BLaER1 (cell line): ENCODE results near the gene ANAPC16.

Experiments
- H3K27ac ChIP-seq: shearing (Covaris generic); formaldehyde crosslinking; 2 replicates; pipeline ENCODE4 v1.8.1; 2022
- H3K27me3 ChIP-seq: shearing (Covaris generic); formaldehyde crosslinking; 2 replicates; pipeline ENCODE4 v1.8.1; 2022
- H3K36me3 ChIP-seq: shearing (Covaris generic); formaldehyde crosslinking; 2 replicates; pipeline ENCODE4 v1.8.1; 2022
- H3K4me1 ChIP-seq: shearing (Covaris generic); formaldehyde crosslinking; 2 replicates; pipeline ENCODE4 v1.8.1; 2022
- H3K4me2 ChIP-seq: shearing (Covaris generic); formaldehyde crosslinking; 2 replicates; pipeline ENCODE4 v1.8.1; 2022
- H3K4me3 ChIP-seq: shearing (Covaris generic); formaldehyde crosslinking; 2 replicates; pipeline ENCODE4 v1.8.1; 2022
- H3K9ac ChIP-seq: shearing (Covaris generic); formaldehyde crosslinking; 2 replicates; pipeline ENCODE4 v1.8.1; 2022
- H3K9me3 ChIP-seq: shearing (Covaris generic); formaldehyde crosslinking; 2 replicates; pipeline ENCODE4 v1.8.1; 2022
- H4K20me1 ChIP-seq: shearing (Covaris generic); formaldehyde crosslinking; 2 replicates; pipeline ENCODE4 v1.8.1; 2022
- Cebpa-rat ChIP-seq: shearing (Covaris generic); IDR thresholded peaks from 2 replicates; pipeline ENCODE4 v1.8.1; 2022

Gene ANAPC16

DNA sequence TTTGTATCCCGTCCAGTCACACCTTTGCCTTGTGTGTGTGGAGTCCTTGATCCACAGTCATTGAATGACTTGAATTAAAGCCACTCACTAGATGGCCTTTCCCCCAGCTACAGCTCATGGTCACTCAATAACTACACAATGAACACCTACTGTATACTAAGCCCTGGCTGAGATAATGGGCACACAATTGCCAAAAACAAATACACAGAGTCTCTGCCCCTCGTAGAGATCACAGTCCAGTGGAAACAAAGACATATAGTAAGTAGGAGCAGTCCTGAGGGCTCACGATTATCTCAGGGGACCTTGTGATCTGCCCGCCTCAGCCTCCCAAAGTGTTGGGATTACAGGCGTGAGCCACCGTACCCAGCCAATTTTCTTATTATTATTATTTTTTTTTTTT, 35.8 kb downstream of the ANAPC16 start:
- H3K4me3 ChIP-seq: no peak overlapping the region
- no peak for TF ChIP-seq Cebpa-rat
- H3K4me2 ChIP-seq: peak overlapping the region; percentile 96
- no peak overlapping the region for H3K27ac ChIP-seq
- no peaks in the 10 kb centered on the region for H4K20me1 ChIP-seq
- no peaks in the 10 kb centered on the region for H3K36me3 ChIP-seq
- H3K9me3 ChIP-seq: no peaks in the 10 kb centered on the region
- peaks cover 98% of the 10 kb centered on the region for H3K4me1 ChIP-seq
- H3K9ac ChIP-seq: no peak overlapping the region
- no peaks in the 10 kb centered on the region for H3K27me3 ChIP-seq

DNA sequence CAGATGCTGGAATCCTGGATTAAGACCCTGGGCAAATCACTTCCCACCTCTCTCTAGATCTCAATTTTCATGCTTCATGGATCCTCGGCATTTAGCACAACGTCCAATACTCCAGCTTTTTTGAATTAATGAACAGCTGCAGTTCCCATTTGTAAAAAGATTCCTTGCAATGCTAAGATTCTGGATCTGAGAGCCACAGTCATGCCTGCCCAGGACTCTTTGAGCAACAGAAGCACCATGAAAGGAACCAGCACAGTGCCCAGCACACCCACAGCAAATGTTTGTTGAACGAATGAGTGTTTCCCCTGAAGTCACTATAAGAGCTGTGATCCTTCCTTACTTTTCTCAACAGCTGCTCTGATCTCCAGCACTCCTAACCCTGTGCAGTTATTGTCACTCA, 37.2 kb downstream of the ANAPC16 start:
- Histone ChIP-seq H3K4me1 (peaks cover 98% of the 10 kb centered on the region), H3K4me3 (no peak overlapping the region), H3K27me3 (no peaks in the 10 kb centered on the region), H3K36me3 (no peaks in the 10 kb centered on the region), H3K27ac (no peak overlapping the region), H3K9me3 (no peaks in the 10 kb centered on the region), H3K9ac (no peak overlapping the region), H4K20me1 (no peaks in the 10 kb centered on the region), H3K4me2 (peak overlapping the region; percentile 89)
- no peak for TF ChIP-seq Cebpa-rat

DNA sequence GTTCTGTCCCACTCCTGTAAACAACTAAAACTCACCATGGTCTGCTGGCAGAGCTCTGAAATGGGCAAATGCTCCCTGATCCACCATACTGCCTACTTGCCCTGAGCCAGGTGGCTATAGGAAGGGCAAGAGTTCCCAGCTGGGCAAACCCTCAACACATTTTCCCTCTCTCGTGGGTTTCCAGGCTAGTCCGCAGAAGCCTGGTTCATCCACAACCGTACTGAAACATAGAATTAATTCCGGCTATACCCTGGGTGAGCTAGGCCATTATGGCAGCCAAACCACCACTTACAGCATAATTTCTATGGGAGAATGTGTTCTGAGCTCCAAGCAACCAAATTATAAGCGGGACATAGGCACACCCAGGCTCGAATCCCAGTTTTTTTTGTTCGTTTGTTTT, 37.8 kb downstream of the ANAPC16 start:
- peak overlapping the region; percentile 87; the same call in 1 of the 2 replicates for H3K27ac ChIP-seq
- no peak overlapping the region for H3K9ac ChIP-seq
- no peaks in the 10 kb centered on the region for H3K9me3 ChIP-seq
- H3K4me3 ChIP-seq: no peak overlapping the region
- peaks cover 98% of the 10 kb centered on the region for H3K4me1 ChIP-seq
- no peaks in the 10 kb centered on the region for H3K27me3 ChIP-seq
- H3K4me2 ChIP-seq: peak overlapping the region; percentile 89
- H3K36me3 ChIP-seq: no peaks in the 10 kb centered on the region
- TF ChIP-seq Cebpa-rat: no peak
- H4K20me1 ChIP-seq: no peaks in the 10 kb centered on the region

DNA sequence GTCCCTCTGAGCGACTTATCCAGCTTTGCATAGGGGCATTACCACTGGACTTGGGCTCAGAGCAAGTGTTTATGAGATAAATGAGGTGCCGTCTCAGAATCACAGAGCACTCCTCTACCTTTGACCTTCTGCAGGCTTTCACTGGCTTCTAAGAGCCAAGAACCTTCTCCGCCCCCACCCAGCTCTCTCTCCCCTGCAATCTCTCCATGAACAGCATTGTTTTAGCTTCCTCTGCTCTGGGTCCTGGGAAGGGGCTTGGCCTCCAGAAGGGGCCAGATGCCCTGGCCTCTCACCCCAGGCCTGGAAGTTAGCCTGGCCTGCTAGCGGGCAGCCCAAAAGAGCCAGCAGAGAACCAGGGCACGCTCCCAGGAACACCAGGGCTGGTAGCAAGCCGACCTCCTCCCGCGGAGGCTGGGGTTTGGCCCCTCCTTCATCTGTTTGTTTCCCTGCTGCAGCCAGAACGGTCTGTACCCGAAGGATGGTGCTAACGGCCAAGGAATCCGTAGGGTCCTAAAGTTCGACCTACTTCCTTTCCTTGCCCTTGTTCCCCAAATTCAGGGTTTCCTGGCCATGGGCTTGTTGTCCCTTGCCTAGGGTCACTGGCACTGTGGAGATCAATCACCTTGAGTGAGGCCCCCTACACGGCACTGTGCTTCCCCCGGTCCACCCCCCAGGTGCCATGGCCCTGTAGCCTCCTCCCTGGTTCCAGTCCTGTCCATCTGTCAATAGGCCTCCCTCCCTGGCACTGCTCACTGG, 39.2 kb downstream of the ANAPC16 start:
- H3K4me1 ChIP-seq: peaks cover 100% of the 10 kb centered on the region
- H4K20me1 ChIP-seq: no peaks in the 10 kb centered on the region
- H3K9me3 ChIP-seq: no peaks in the 10 kb centered on the region
- H3K27me3 ChIP-seq: no peaks in the 10 kb centered on the region
- TF ChIP-seq Cebpa-rat: no peak
- H3K9ac ChIP-seq: peak overlapping the region; percentile 74
- H3K36me3 ChIP-seq: no peaks in the 10 kb centered on the region
- H3K27ac ChIP-seq: peak overlapping the region; percentile 87
- peak overlapping the region; percentile 89 for H3K4me2 ChIP-seq
- H3K4me3 ChIP-seq: peak overlapping the region; percentile 50

DNA sequence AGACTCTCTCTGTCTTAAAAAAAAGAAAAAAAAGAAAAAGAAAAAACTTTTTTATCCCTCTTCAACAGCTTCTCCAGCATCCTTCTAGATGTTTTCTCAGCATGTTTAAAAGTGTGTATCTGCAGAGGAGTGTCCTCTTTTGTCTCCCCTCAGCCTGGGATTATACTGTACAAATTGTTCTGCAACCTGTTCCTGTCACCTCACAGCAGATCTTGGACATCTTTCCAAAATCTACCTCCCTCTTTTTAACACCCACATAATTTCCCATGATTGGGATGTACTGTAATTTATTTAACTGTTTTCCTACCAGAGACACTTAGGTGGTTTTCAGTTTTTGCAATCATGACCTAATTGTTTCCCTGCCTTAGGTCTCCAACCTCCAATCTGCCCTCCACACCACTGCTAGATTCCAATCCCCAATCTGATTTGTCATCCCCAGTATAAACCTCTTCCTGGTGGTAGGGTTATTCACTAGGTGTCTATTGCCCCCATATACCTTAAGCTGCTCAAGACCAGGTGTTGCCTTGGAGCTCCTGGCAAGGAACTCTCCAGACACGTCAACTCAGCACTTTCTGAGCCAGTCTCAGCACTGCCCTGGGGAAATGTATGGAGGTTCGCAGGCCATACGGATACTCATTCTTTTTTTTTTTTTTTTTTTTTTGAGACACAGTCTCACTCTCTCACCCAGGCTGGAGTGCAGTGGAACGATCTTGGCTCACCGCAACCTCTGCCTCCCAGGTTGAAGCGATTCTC, 40.3 kb downstream of the ANAPC16 start:
- Histone ChIP-seq H3K4me1 (peaks cover 98% of the 10 kb centered on the region), H3K27me3 (no peaks in the 10 kb centered on the region), H3K27ac (peak overlapping the region; percentile 16; the same call in 1 of the 2 replicates), H4K20me1 (no peaks in the 10 kb centered on the region), H3K4me3 (no peak overlapping the region), H3K4me2 (peak overlapping the region; percentile 89), H3K9me3 (no peaks in the 10 kb centered on the region), H3K9ac (no peak overlapping the region), H3K36me3 (no peaks in the 10 kb centered on the region)
- TF ChIP-seq Cebpa-rat: no peak

GRCh38 chr10:72257051-72257892, 41.5 kb downstream of the ANAPC16 start:
- Histone ChIP-seq H3K36me3 (no peaks in the 10 kb centered on the region), H3K27ac (no peak overlapping the region), H3K4me1 (peaks cover 98% of the 10 kb centered on the region), H3K4me2 (peak overlapping the region; percentile 89), H3K9ac (no peak overlapping the region), H3K27me3 (no peaks in the 10 kb centered on the region), H3K9me3 (no peaks in the 10 kb centered on the region), H4K20me1 (no peaks in the 10 kb centered on the region), H3K4me3 (no peak overlapping the region)
- no peak for TF ChIP-seq Cebpa-rat

DNA sequence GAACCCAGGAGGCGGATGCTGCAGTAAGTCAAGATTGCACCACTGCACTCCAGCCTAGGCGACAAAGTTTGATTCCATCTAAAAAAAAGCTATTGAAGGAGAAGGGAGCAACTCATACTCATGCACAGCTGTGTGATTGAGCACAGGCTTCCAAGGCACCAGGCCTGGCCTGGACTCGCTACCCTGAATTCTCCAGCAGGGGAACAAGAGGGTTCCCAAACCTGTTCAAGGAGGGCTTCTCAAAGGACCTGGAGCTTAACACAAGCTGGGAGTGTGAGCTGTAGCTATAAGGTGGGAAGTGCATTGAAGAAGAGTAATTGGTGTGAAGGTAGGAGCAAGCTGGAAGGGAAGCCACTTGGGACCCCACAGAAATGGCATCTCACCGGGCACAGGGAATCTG, 42.8 kb downstream of the ANAPC16 start:
- no peaks in the 10 kb centered on the region for H4K20me1 ChIP-seq
- H3K4me2 ChIP-seq: peak overlapping the region; percentile 97
- H3K9ac ChIP-seq: no peak overlapping the region
- no peaks in the 10 kb centered on the region for H3K36me3 ChIP-seq
- H3K27ac ChIP-seq: peak overlapping the region; percentile 80; the same call in 1 of the 2 replicates
- H3K27me3 ChIP-seq: no peaks in the 10 kb centered on the region
- H3K9me3 ChIP-seq: no peaks in the 10 kb centered on the region
- no peak overlapping the region for H3K4me3 ChIP-seq
- no peak for TF ChIP-seq Cebpa-rat
- H3K4me1 ChIP-seq: peaks cover 98% of the 10 kb centered on the region

- H3K4me1 ChIP-seq: peaks cover 98% of the 10 kb centered on the region
- 0 out of 2 replicates have a peak overlapping the region, but pooled peaks have one; percentile 63 for H3K4me3 ChIP-seq
- TF ChIP-seq Cebpa-rat: no peak
- no peaks in the 10 kb centered on the region for H3K36me3 ChIP-seq
- peak overlapping the region; percentile 97 for H3K4me2 ChIP-seq
- H3K9ac ChIP-seq: peak overlapping the region; percentile 57; the same call in 1 of the 2 replicates
- H3K27me3 ChIP-seq: no peaks in the 10 kb centered on the region
- H3K9me3 ChIP-seq: no peaks in the 10 kb centered on the region
- peak overlapping the region; percentile 80 for H3K27ac ChIP-seq
- no peaks in the 10 kb centered on the region for H4K20me1 ChIP-seq
Observed at GRCh38 chr10:72259491-72260238, 43.9 kb downstream of the ANAPC16 start.
